Esophagus squamous epithelium (tissue), 5 donors: ENCODE measurements around the gene PGLYRP2. TPM values are rescaled to one million over a fixed set of nuclear protein-coding genes. Genes with fewer than 3 reads are reported as not detected.
A peak's percentile ranks its signal among the peaks of the same experiment; 100 is the strongest.

Experiments
- DNase-seq: peaks from one replicate; lab custom pipeline; 2025; lab: John Stamatoyannopoulos, UW
- H3K27ac ChIP-seq, 4 donors: fragments of 200-600 bp; sonication (generic); one replicate each; pipeline ENCODE4 v1.5.1; 2016 to 2019; ENCODE audit warnings: mild to moderate bottlenecking in 1 of 4
- H3K27me3 ChIP-seq, 4 donors: fragments of 200-600 bp; sonication (generic); 1 replicate in 3 of 4; 2 replicates in 1 of 4; pipeline versions ENCODE4 v1.5.1 to v1.6.0; 2017 to 2021; ENCODE audit warnings: antibody characterized with exemption in 1 of 4
- H3K36me3 ChIP-seq, 3 donors: fragments of 200-600 bp; sonication (generic); one replicate each; pipeline ENCODE4 v1.5.1; 2016 to 2019
- H3K4me1 ChIP-seq, 3 donors: fragments of 200-600 bp; sonication (generic); one replicate each; pipeline ENCODE4 v1.5.1; 2017 to 2019
- H3K4me3 ChIP-seq, 4 donors: fragments of 200-600 bp; sonication (generic); 1 replicate in 3 of 4; 2 replicates in 1 of 4; pipeline ENCODE4 v1.5.1; 2016 to 2019; ENCODE audit warnings: mild to moderate bottlenecking in 2 of 4, moderate library complexity in 1 of 4
- H3K9me3 ChIP-seq, 3 donors: fragments of 200-600 bp; sonication (generic); one replicate each; pipeline ENCODE4 v1.5.1; 2016 to 2019
- CTCF ChIP-seq, 6 experiments: fragments of 450-650 bp in 4 of 6; fragments of 200-600 bp in 2 of 6; sonication (generic) in 2 of 6; IDR thresholded peaks; one replicate each; pipeline ENCODE4 v1.5.1; 2016 to 2019; ENCODE audit warnings: antibody characterized with exemption in 6 of 6, mild to moderate bottlenecking in 4 of 6, moderate library complexity in 4 of 6
- POLR2A ChIP-seq, 4 donors: fragments of 450-650 bp; IDR thresholded peaks; one replicate each; pipeline ENCODE4 v1.6.1; 2017; ENCODE audit warnings: antibody characterized with exemption in 4 of 4, mild to moderate bottlenecking in 4 of 4, moderate library complexity in 3 of 4
- WGBS, 2 donors: methylation state at CpG; one replicate each; pipeline ENCODE4 v1.1.5; 2018; 5-methylcytosine and 5-hydroxymethylcytosine counted together
- intact Hi-C: fragments of 100-400 bp; cut with DNase I; formaldehyde crosslinking; loops from one replicate; pipeline ENCODE4 v1.15.0; 2022
- total RNA-seq, 4 donors: library from RNA; depleted of rRNA; stranded (reverse); fragments of >200 nt; gene quantifications; one replicate each; pipeline ENCODE4 v1.1.0, GENCODE V29; 2016
- donor health status: DM: yes; HTN: yes; CAD: no.

Gene PGLYRP2
- total RNA-seq, 4 donors from 2014 or later, result not detected

DNA sequence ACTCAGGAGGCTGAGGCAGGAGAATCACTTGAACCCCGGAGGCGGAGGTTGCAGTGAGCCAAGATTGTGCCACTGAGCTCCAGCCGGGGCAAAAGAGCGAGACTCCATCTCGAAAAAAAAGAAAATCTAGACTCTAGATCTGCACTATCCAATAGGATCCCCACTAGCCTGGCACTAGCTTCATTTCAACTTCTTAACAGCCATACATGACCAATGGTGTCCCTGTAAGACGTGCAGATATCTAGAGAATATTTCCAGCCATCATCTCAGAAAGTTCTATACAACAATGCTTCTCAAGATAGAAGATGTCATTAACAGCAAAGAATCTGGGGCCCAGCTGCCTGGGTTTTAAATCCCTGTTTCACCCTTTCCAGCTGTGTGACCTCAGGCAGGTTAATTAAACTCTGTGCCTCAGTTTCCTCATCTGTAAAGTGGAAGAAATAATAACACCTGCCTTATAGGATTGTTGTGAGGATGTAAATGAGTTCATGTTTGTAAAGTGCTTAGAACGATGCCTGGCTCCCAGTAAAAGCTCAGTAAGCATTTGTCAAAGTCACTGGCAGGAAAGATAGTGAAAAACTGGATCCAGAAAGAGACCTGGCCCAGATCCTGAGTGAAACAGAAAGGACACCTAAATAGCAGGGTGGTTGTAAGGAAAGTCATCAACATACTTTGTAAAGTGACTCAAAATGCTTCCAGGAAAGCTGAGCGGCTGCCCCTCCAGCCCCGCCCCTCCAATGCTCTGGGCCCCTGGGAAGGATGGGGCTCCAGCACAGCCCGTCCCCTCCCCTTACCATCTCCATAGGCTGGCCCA lies 43.1 kb downstream of the PGLYRP2 start:
- Histone ChIP-seq H3K27ac (peak overlapping the region in 3 of 4 donors; percentile 24 to 74 (median 55)), H3K36me3 (peaks cover 0 to 6% (median 0%) of the 10 kb centered on the region in 3 donors), H3K4me3 (no peak overlapping the region), H3K9me3 (no peaks in the 10 kb centered on the region), H3K27me3 (no peaks in the 10 kb centered on the region), H3K4me1 (peaks cover 14 to 48% (median 35%) of the 10 kb centered on the region in 3 donors)
- intact Hi-C loops, result no loop called here
- WGBS, 2 donors, result 76 to 85% methylated on average over 9 of the region's 10 CpGs
- no peak for DNase-seq
- TF ChIP-seq CTCF (IDR thresholded peaks at IDR 0.05) (no peak), POLR2A (IDR thresholded peaks at IDR 0.05) (no peak)

DNA sequence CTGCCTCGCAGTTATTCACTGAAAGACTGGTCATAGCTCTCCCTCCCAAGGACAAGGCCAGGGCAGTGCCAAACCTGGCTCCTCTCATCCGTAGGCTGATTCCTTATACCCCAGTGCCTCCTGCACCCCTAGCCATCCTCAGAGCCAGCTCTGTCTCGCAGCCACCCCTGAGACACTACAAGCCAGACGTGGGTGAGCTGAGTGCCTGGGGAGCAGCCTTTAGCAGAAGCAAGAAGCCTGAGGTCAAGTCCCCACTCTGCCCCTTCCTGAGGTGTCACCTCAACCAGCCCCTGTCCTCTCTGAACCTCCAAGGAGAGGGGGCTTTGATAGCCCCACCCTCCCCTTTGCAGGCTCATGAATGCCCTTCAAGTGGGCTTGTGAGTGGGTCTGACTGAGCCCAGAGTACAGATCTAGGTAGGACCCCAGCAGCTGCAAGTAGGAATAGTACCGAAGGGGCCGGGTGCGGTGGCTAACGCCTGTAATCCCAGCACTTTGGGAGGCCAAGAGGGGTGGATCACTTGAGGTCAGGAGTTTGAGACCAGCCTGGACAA lies 45.7 kb downstream of the PGLYRP2 start:
- no peaks in the 10 kb centered on the region for H3K27me3 ChIP-seq
- H3K36me3 ChIP-seq, result peaks cover 0 to 21% (median 6%) of the 10 kb centered on the region in 3 donors
- WGBS, 2 donors, result 24 to 45% methylated on average over 3 to 4 of the region's 8 CpGs
- TF ChIP-seq POLR2A (IDR thresholded peaks at IDR 0.05) (no peak), CTCF (IDR thresholded peaks at IDR 0.05) (no peak)
- H3K4me1 ChIP-seq, result peaks cover 23 to 68% (median 51%) of the 10 kb centered on the region in 3 donors
- peak overlapping the region; percentile 85 to 97 (median 94) for H3K27ac ChIP-seq
- DNase-seq, result no peak
- intact Hi-C loops, result no loop called here
- peak overlapping the region; percentile 56 to 95 (median 89) for H3K4me3 ChIP-seq
- H3K9me3 ChIP-seq, result no peaks in the 10 kb centered on the region

DNA sequence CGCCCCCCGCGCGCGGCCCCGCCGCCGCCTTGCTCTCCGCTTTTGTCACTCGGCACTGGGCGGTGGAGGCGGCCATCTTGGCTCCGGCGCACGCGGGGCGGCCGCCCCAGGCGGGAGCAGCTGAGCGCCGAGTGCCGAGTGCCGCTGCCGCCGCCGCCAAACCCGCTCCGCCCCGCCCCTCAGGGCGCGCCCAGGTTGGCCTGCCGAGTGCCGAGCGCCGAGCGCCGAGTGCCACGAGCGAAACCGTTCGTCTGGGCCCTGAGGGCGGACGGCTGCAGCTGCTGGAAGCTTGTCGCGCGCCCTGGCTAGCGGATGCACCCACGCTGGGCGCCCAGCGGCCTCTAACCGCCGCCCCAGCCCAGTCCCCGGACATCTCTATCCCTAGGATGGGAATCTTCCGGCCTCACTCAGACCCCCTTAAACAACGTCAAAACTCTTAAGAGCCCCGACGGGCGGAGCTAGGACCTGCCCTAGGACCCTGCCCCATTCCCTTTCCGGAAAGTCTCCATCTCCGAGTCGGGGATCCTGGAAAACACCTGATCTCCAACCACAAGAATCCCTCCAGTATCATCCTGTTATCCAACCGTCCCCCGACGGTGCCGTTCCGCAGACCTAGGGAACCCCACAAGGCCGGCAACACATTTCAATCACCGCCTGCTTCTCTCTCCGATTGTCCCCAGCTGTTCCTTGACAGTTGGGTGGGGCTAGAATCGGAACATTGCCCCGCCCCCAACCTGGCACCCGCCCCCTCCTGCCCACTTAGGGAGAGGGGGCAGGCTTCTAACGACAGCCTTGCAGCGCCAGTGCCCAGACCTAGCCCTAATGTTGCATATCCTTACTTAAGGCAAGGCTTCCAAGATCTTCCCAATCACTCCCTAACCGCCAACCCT lies 46.4 kb downstream of the PGLYRP2 start:
- Histone ChIP-seq H3K4me1 (peaks cover 23 to 67% (median 43%) of the 10 kb centered on the region in 3 donors), H3K9me3 (no peaks in the 10 kb centered on the region), H3K27me3 (no peaks in the 10 kb centered on the region), H3K36me3 (peaks cover 0 to 28% (median 11%) of the 10 kb centered on the region in 3 donors), H3K4me3 (peak overlapping the region; percentile 56 to 95 (median 89)), H3K27ac (peak overlapping the region; percentile 85 to 97 (median 94))
- no peak for TF ChIP-seq CTCF (IDR thresholded peaks at IDR 0.05)
- TF ChIP-seq POLR2A (IDR thresholded peaks at IDR 0.05), result peak in 2 of 4 donors; percentile 17 to 47
- intact Hi-C loops, result no loop called here
- 3% methylated on average over 9 to 15 of the region's 75 CpGs for WGBS, 2 donors
- DNase-seq, result peak; percentile 43

- Histone ChIP-seq H3K9me3 (no peaks in the 10 kb centered on the region), H3K27me3 (no peaks in the 10 kb centered on the region), H3K4me1 (peaks cover 23 to 59% (median 37%) of the 10 kb centered on the region in 3 donors), H3K27ac (peak overlapping the region; percentile 63 to 95 (median 82)), H3K4me3 (peak overlapping the region; percentile 88 to 95 (median 90)), H3K36me3 (peaks cover 2 to 36% (median 19%) of the 10 kb centered on the region in 3 donors)
- TF ChIP-seq CTCF (IDR thresholded peaks at IDR 0.05), result no peak
- TF ChIP-seq POLR2A (IDR thresholded peaks at IDR 0.05), result no peak
- intact Hi-C loops, result no loop called here
- 0% methylated on average over 3 to 7 of the region's 44 CpGs for WGBS, 2 donors
- DNase-seq, result no peak
These were observed 47.2 kb downstream of the PGLYRP2 start for GRCh38 chr19:15432018-15432494.
